ENCODE results near the gene CCDC7.

DNA sequence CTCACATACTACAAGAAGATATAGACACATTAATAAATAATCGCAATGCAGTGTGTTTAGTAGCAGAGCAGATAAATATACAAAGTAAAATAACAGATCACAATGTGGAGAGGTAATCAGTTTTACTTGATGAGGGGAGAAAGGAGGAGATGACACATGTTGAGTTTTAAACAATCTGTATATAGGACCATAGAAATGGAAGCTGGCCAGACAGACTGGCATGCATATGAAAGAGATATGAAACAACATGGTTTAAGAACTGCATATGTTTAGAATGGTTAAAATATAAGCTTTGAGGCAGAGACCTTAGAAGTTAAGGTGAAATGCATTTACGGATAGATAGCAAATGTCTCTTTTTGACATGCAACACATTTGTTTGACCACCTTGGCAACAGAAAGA is 19.8 kb upstream of the CCDC7 start:
- no peak for TF ChIP-seq POLR2A (IDR thresholded peaks at IDR 0.05; ENCODE audit: low read depth, low read length)
- TF ChIP-seq SPI1 (IDR thresholded peaks at IDR 0.05; ENCODE audit: low read depth, low read length): no peak
- TF ChIP-seq POU2F2 (IDR thresholded peaks at IDR 0.05; ENCODE audit: low read depth, low read length): no peak
- no peak for TF ChIP-seq POLR2AphosphoS5 (IDR thresholded peaks at IDR 0.05; ENCODE audit: low read depth, low read length)
- TF ChIP-seq PAX5 (IDR thresholded peaks at IDR 0.05; ENCODE audit: insufficient read depth, low read length, severe bottlenecking): no peak

Measured in GM12891 (cell line).